Measurements from ENCODE around the gene KCNS3.

KCNS3 gene

GRCh38 chr2:17853799-17854198 lies 24.7 kb upstream of the KCNS3 start:
- no peak overlapping the region for H3K4me2 ChIP-seq (ENCODE audit: low read length, poor library complexity, severe bottlenecking)
- H3K27ac ChIP-seq (ENCODE audit: low read length, poor library complexity, severe bottlenecking): no peak overlapping the region
- H3K18ac ChIP-seq (ENCODE audit: low read depth in 1 of 2, low read length in 2 of 2): no peak overlapping the region
- peaks cover 0 to 47% of the 10 kb centered on the region in 2 experiments for H3K27me3 ChIP-seq (ENCODE audit: control insufficient read depth in 1 of 2, insufficient read depth in 1 of 2, low read length in 2 of 2)
- H3K4me3 ChIP-seq (ENCODE audit: insufficient read depth in 1 of 2, low read depth in 1 of 2, low read length in 2 of 2): no peak overlapping the region
- H4K91ac ChIP-seq (ENCODE audit: low read length): no peak overlapping the region
- H2BK15ac ChIP-seq (ENCODE audit: low read depth, poor library complexity, severe bottlenecking): no peak overlapping the region
- H3K4ac ChIP-seq (ENCODE audit: low read depth in 1 of 2, low read length in 2 of 2): no peak overlapping the region
- H3K23ac ChIP-seq (ENCODE audit: low read length in 2 of 2): no peak overlapping the region
- H2AFZ ChIP-seq (ENCODE audit: low read depth, low read length): no peak overlapping the region
- 69% methylated on average over 3 of the region's 4 CpGs for WGBS
- H2BK120ac ChIP-seq (ENCODE audit: low read depth, low read length): no peak overlapping the region
- H4K8ac ChIP-seq (ENCODE audit: low read length): no peak overlapping the region
- no peaks in the 10 kb centered on the region for H3K9me3 ChIP-seq (ENCODE audit: control insufficient read depth, low read length)
- no peak overlapping the region for H2BK12ac ChIP-seq (ENCODE audit: low read length in 2 of 2)
- no peaks in the 10 kb centered on the region for H3K79me1 ChIP-seq (replicated peaks; ENCODE audit: low read length, poor library complexity, severe bottlenecking)
- peaks cover 8% of the 10 kb centered on the region for H3K4me1 ChIP-seq (ENCODE audit: control insufficient read depth, insufficient read depth, low read depth, low read length)
- H2AK5ac ChIP-seq (ENCODE audit: low read length, severe bottlenecking): no peak overlapping the region
- no peak overlapping the region for H3K9ac ChIP-seq (ENCODE audit: low read length)
- H2BK5ac ChIP-seq (ENCODE audit: low read depth, low read length, poor library complexity, severe bottlenecking): no peak overlapping the region
- no peak for DNase-seq
- H3K14ac ChIP-seq (ENCODE audit: low read length in 2 of 2): no peak overlapping the region
- H3K36me3 ChIP-seq (ENCODE audit: control insufficient read depth in 1 of 2, insufficient read depth in 2 of 2, low read depth in 1 of 2, low read length in 2 of 2): no peaks in the 10 kb centered on the region

- no peak overlapping the region for H2BK15ac ChIP-seq (ENCODE audit: low read depth, poor library complexity, severe bottlenecking)
- no peaks in the 10 kb centered on the region for H3K36me3 ChIP-seq (ENCODE audit: control insufficient read depth in 1 of 2, insufficient read depth in 2 of 2, low read depth in 1 of 2, low read length in 2 of 2)
- H3K4ac ChIP-seq (ENCODE audit: low read depth in 1 of 2, low read length in 2 of 2): no peak overlapping the region
- H3K27ac ChIP-seq (ENCODE audit: low read length, poor library complexity, severe bottlenecking): no peak overlapping the region
- H3K9ac ChIP-seq (ENCODE audit: low read length): no peak overlapping the region
- H3K23ac ChIP-seq (ENCODE audit: low read length in 2 of 2): no peak overlapping the region
- H3K4me1 ChIP-seq (ENCODE audit: control insufficient read depth, insufficient read depth, low read depth, low read length): peaks cover 8% of the 10 kb centered on the region
- no peak overlapping the region for H2BK120ac ChIP-seq (ENCODE audit: low read depth, low read length)
- H3K18ac ChIP-seq (ENCODE audit: low read depth in 1 of 2, low read length in 2 of 2): no peak overlapping the region
- H2AFZ ChIP-seq (ENCODE audit: low read depth, low read length): no peak overlapping the region
- no peak overlapping the region for H3K4me2 ChIP-seq (ENCODE audit: low read length, poor library complexity, severe bottlenecking)
- H3K9me3 ChIP-seq (ENCODE audit: control insufficient read depth, low read length): no peaks in the 10 kb centered on the region
- no peak overlapping the region for H4K8ac ChIP-seq (ENCODE audit: low read length)
- no peak overlapping the region for H2AK5ac ChIP-seq (ENCODE audit: low read length, severe bottlenecking)
- no peak overlapping the region for H4K91ac ChIP-seq (ENCODE audit: low read length)
- DNase-seq: peak; percentile 20
- no CpG with 5 or more reads among the region's 3 CpGs for WGBS
- no peak overlapping the region for H2BK12ac ChIP-seq (ENCODE audit: low read length in 2 of 2)
- no peaks in the 10 kb centered on the region for H3K79me1 ChIP-seq (replicated peaks; ENCODE audit: low read length, poor library complexity, severe bottlenecking)
- no peak overlapping the region for H3K4me3 ChIP-seq (ENCODE audit: insufficient read depth in 1 of 2, low read depth in 1 of 2, low read length in 2 of 2)
- no peak overlapping the region for H2BK5ac ChIP-seq (ENCODE audit: low read depth, low read length, poor library complexity, severe bottlenecking)
- H3K14ac ChIP-seq (ENCODE audit: low read length in 2 of 2): no peak overlapping the region
- H3K27me3 ChIP-seq (ENCODE audit: control insufficient read depth in 1 of 2, insufficient read depth in 1 of 2, low read length in 2 of 2): peaks cover 0 to 50% of the 10 kb centered on the region in 2 experiments
Observed at GRCh38 chr2:17857021-17857420, 21.4 kb upstream of the KCNS3 start.

DNA sequence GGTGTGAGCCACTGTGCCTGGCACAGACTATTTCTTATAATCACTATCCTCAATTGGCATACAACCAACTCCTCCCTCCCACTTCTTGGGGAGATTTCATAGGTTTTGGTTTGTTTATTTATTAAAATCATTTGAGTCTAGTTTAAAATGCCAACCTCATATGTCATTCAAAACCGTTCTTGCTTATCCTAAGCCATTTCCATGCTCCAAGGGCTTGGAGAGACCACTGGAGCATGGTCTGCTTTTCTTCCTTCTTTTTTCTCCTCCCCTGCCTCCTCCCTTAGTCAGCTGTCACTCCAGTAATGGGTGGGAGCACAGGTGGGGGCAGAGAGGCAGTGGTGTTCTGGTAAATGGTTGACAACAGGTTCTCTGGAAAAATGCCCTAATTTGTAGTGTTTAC lies 20.4 kb upstream of the KCNS3 start:
- H3K27ac ChIP-seq (ENCODE audit: low read length, poor library complexity, severe bottlenecking): no peak overlapping the region
- no peaks in the 10 kb centered on the region for H3K79me1 ChIP-seq (replicated peaks; ENCODE audit: low read length, poor library complexity, severe bottlenecking)
- H3K9me3 ChIP-seq (ENCODE audit: control insufficient read depth, low read length): no peaks in the 10 kb centered on the region
- H2BK15ac ChIP-seq (ENCODE audit: low read depth, poor library complexity, severe bottlenecking): no peak overlapping the region
- no peak overlapping the region for H3K14ac ChIP-seq (ENCODE audit: low read length in 2 of 2)
- H3K18ac ChIP-seq (ENCODE audit: low read depth in 1 of 2, low read length in 2 of 2): no peak overlapping the region
- no peak for DNase-seq
- H2BK12ac ChIP-seq (ENCODE audit: low read length in 2 of 2): no peak overlapping the region
- WGBS: no CpG with 5 or more reads among the region's 1 CpG
- no peak overlapping the region for H2BK120ac ChIP-seq (ENCODE audit: low read depth, low read length)
- H3K36me3 ChIP-seq (ENCODE audit: control insufficient read depth in 1 of 2, insufficient read depth in 2 of 2, low read depth in 1 of 2, low read length in 2 of 2): no peaks in the 10 kb centered on the region
- H3K9ac ChIP-seq (ENCODE audit: low read length): no peak overlapping the region
- H4K91ac ChIP-seq (ENCODE audit: low read length): no peak overlapping the region
- peaks cover 12% of the 10 kb centered on the region for H3K4me1 ChIP-seq (ENCODE audit: control insufficient read depth, insufficient read depth, low read depth, low read length)
- H3K27me3 ChIP-seq (ENCODE audit: control insufficient read depth in 1 of 2, insufficient read depth in 1 of 2, low read length in 2 of 2): peaks cover 0 to 45% of the 10 kb centered on the region in 2 experiments
- no peak overlapping the region for H2AK5ac ChIP-seq (ENCODE audit: low read length, severe bottlenecking)
- H2AFZ ChIP-seq (ENCODE audit: low read depth, low read length): no peak overlapping the region
- no peak overlapping the region for H3K4me3 ChIP-seq (ENCODE audit: insufficient read depth in 1 of 2, low read depth in 1 of 2, low read length in 2 of 2)
- H4K8ac ChIP-seq (ENCODE audit: low read length): no peak overlapping the region
- no peak overlapping the region for H3K4me2 ChIP-seq (ENCODE audit: low read length, poor library complexity, severe bottlenecking)
- H3K4ac ChIP-seq (ENCODE audit: low read depth in 1 of 2, low read length in 2 of 2): no peak overlapping the region
- H2BK5ac ChIP-seq (ENCODE audit: low read depth, low read length, poor library complexity, severe bottlenecking): no peak overlapping the region
- no peak overlapping the region for H3K23ac ChIP-seq (ENCODE audit: low read length in 2 of 2)

- no peak overlapping the region for H3K4me2 ChIP-seq (ENCODE audit: low read length, poor library complexity, severe bottlenecking)
- peaks cover 0 to 15% of the 10 kb centered on the region in 2 experiments for H3K27me3 ChIP-seq (ENCODE audit: control insufficient read depth in 1 of 2, insufficient read depth in 1 of 2, low read length in 2 of 2)
- H4K91ac ChIP-seq (ENCODE audit: low read length): no peak overlapping the region
- no peak overlapping the region for H4K8ac ChIP-seq (ENCODE audit: low read length)
- DNase-seq: no peak
- WGBS: 60% methylated on average over 4 of the region's 4 CpGs
- H3K9me3 ChIP-seq (ENCODE audit: control insufficient read depth, low read length): no peaks in the 10 kb centered on the region
- H2BK15ac ChIP-seq (ENCODE audit: low read depth, poor library complexity, severe bottlenecking): no peak overlapping the region
- H3K9ac ChIP-seq (ENCODE audit: low read length): no peak overlapping the region
- H3K27ac ChIP-seq (ENCODE audit: low read length, poor library complexity, severe bottlenecking): peak overlapping the region; percentile 78
- no peaks in the 10 kb centered on the region for H3K36me3 ChIP-seq (ENCODE audit: control insufficient read depth in 1 of 2, insufficient read depth in 2 of 2, low read depth in 1 of 2, low read length in 2 of 2)
- no peak overlapping the region for H3K23ac ChIP-seq (ENCODE audit: low read length in 2 of 2)
- H2BK12ac ChIP-seq (ENCODE audit: low read length in 2 of 2): no peak overlapping the region
- peak overlapping the region; percentile 35 for H2BK5ac ChIP-seq (ENCODE audit: low read depth, low read length, poor library complexity, severe bottlenecking)
- H2AK5ac ChIP-seq (ENCODE audit: low read length, severe bottlenecking): peak overlapping the region; percentile 45
- H3K4me3 ChIP-seq (ENCODE audit: insufficient read depth in 1 of 2, low read depth in 1 of 2, low read length in 2 of 2): no peak overlapping the region
- H3K14ac ChIP-seq (ENCODE audit: low read length in 2 of 2): no peak overlapping the region
- H3K79me1 ChIP-seq (replicated peaks; ENCODE audit: low read length, poor library complexity, severe bottlenecking): no peaks in the 10 kb centered on the region
- H3K4ac ChIP-seq (ENCODE audit: low read depth in 1 of 2, low read length in 2 of 2): no peak overlapping the region
- peaks cover 11% of the 10 kb centered on the region for H3K4me1 ChIP-seq (ENCODE audit: control insufficient read depth, insufficient read depth, low read depth, low read length)
- H2BK120ac ChIP-seq (ENCODE audit: low read depth, low read length): no peak overlapping the region
- H2AFZ ChIP-seq (ENCODE audit: low read depth, low read length): no peak overlapping the region
- H3K18ac ChIP-seq (ENCODE audit: low read depth in 1 of 2, low read length in 2 of 2): no peak overlapping the region
Observed at GRCh38 chr2:17863539-17863938, 14.9 kb upstream of the KCNS3 start.
